ENCODE data around the gene SOD3. TPM values are rescaled to one million over a fixed set of nuclear protein-coding genes. Genes with fewer than 3 reads are reported as not detected.

Gene SOD3
- total and polyA plus RNA-seq, 7 donors = 3.2 to 164 (median 45.3) TPM

GRCh38 chr4:24805566-24805965, 10.2 kb downstream of the SOD3 start:
- no peak for TF ChIP-seq POLR2A (IDR thresholded peaks at IDR 0.05)
- TF ChIP-seq EP300 (IDR thresholded peaks at IDR 0.05) = no peak
- no peak for TF ChIP-seq CTCF (IDR thresholded peaks at IDR 0.05)
- TF ChIP-seq POLR2AphosphoS5 (IDR thresholded peaks at IDR 0.05) = no peak
- peak overlapping the region in 2 of 4 donors; percentile 37 to 82 for H3K27ac ChIP-seq
- WGBS, 2 donors = 55 to 69% methylated on average over 6 of the region's 6 CpGs

GRCh38 chr4:24806206-24806990, 11.0 kb downstream of the SOD3 start:
- 89 to 94% methylated on average over 11 of the region's 11 CpGs for WGBS, 2 donors
- TF ChIP-seq CTCF (IDR thresholded peaks at IDR 0.05) (no peak), POLR2A (IDR thresholded peaks at IDR 0.05) (no peak), EP300 (IDR thresholded peaks at IDR 0.05) (no peak), POLR2AphosphoS5 (IDR thresholded peaks at IDR 0.05) (no peak)
- Histone ChIP-seq H3K36me3 (peaks cover 0 to 9% (median 0%) of the 10 kb centered on the region in 4 donors), H3K9me3 (no peaks in the 10 kb centered on the region), H3K4me1 (peaks cover 0 to 39% (median 15%) of the 10 kb centered on the region in 4 donors), H3K4me3 (no peak overlapping the region), H3K27ac (peak overlapping the region in 2 of 4 donors; percentile 9 to 82), H3K27me3 (no peaks in the 10 kb centered on the region)
- intact Hi-C loops (cut with DNase I) = no loop called here
- DNase-seq = no peak

More at GRCh38 chr4:24805566-24805965, 10.2 kb downstream of the SOD3 start:
- peaks cover 0 to 9% (median 0%) of the 10 kb centered on the region in 4 donors for H3K36me3 ChIP-seq
- no peaks in the 10 kb centered on the region for H3K27me3 ChIP-seq
- intact Hi-C loops (cut with DNase I) = no loop called here
- H3K4me3 ChIP-seq = no peak overlapping the region
- DNase-seq = no peak
- H3K4me1 ChIP-seq = peaks cover 0 to 40% (median 15%) of the 10 kb centered on the region in 4 donors
- H3K9me3 ChIP-seq = no peaks in the 10 kb centered on the region

DNA sequence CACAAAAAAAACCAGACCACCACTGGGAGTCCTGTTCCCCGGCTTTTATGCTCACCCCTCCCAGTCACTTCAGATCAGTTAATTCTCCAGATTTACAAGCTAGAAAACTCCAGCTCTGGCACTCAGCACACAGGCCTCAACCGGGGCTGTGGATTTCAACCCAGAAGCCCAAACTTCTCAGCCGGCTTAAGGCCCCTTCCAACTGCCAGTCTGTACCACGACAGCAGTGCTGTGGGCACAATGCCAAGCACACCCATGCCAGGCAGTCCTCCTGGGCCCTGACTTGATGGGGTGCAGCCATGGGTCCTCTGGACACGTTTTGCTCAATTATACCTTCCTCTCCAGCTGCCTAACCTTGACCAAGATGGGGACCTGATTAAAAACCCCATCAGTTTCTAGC, 12.2 kb downstream of the SOD3 start:
- intact Hi-C loops (cut with DNase I) = no loop called here
- no peak for TF ChIP-seq EP300 (IDR thresholded peaks at IDR 0.05)
- TF ChIP-seq CTCF (IDR thresholded peaks at IDR 0.05) = no peak
- TF ChIP-seq POLR2A (IDR thresholded peaks at IDR 0.05) = no peak
- no peak for TF ChIP-seq POLR2AphosphoS5 (IDR thresholded peaks at IDR 0.05)
- WGBS, 2 donors = 73 to 75% methylated on average over 5 of the region's 5 CpGs
- Histone ChIP-seq H3K27ac (peak overlapping the region in 2 of 4 donors; percentile 19 to 82), H3K4me1 (peaks cover 0 to 31% (median 14%) of the 10 kb centered on the region in 4 donors), H3K36me3 (peaks cover 0 to 18% (median 3%) of the 10 kb centered on the region in 4 donors), H3K9me3 (no peaks in the 10 kb centered on the region), H3K4me3 (no peak overlapping the region), H3K27me3 (no peaks in the 10 kb centered on the region)
- no peak for DNase-seq

DNA sequence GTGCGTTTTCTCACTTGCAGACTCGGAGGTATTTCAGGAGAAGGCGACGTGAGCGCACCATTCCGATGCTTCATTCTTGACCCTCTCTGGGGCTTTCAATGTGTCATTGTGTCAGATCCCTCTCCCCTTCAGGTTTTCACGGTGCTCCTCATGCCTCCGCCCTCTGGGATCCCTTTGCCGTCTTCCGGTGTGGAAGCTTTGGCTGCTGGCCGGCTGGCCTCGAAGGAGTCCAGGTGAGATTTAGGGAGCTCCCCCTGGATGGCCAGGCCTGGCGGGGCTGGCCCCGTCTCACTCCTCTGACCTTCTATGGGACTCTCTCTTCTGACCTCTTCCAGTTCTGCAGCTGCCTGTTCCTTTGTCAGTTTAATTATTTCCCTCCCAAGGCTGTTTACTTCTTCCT, 12.9 kb downstream of the SOD3 start:
- Histone ChIP-seq H3K27ac (peak overlapping the region in 2 of 4 donors; percentile 74 to 82), H3K36me3 (peaks cover 0 to 21% (median 6%) of the 10 kb centered on the region in 4 donors), H3K27me3 (no peaks in the 10 kb centered on the region), H3K4me1 (peaks cover 0 to 31% (median 14%) of the 10 kb centered on the region in 4 donors), H3K4me3 (no peak overlapping the region), H3K9me3 (no peaks in the 10 kb centered on the region)
- no peak for DNase-seq
- TF ChIP-seq POLR2A (IDR thresholded peaks at IDR 0.05) (no peak), POLR2AphosphoS5 (IDR thresholded peaks at IDR 0.05) (no peak), EP300 (IDR thresholded peaks at IDR 0.05) (no peak), CTCF (IDR thresholded peaks at IDR 0.05) (no peak)
- intact Hi-C loops (cut with DNase I) = no loop called here
- 95 to 97% methylated on average over 14 of the region's 14 CpGs for WGBS, 2 donors

Data from sigmoid colon (tissue), 7 donors.